GM21526 (cell line): ENCODE measurements around the gene PPM1N.

Experiments used
- ATAC-seq: cut with Tn5 transposase; IDR thresholded peaks from one replicate; pipeline ENCODE4 v1.9.1; 2021; ENCODE audit warnings: moderate library complexity; ENCODE audit not compliant: unreplicated experiment, low FRiP score

PPM1N gene

DNA sequence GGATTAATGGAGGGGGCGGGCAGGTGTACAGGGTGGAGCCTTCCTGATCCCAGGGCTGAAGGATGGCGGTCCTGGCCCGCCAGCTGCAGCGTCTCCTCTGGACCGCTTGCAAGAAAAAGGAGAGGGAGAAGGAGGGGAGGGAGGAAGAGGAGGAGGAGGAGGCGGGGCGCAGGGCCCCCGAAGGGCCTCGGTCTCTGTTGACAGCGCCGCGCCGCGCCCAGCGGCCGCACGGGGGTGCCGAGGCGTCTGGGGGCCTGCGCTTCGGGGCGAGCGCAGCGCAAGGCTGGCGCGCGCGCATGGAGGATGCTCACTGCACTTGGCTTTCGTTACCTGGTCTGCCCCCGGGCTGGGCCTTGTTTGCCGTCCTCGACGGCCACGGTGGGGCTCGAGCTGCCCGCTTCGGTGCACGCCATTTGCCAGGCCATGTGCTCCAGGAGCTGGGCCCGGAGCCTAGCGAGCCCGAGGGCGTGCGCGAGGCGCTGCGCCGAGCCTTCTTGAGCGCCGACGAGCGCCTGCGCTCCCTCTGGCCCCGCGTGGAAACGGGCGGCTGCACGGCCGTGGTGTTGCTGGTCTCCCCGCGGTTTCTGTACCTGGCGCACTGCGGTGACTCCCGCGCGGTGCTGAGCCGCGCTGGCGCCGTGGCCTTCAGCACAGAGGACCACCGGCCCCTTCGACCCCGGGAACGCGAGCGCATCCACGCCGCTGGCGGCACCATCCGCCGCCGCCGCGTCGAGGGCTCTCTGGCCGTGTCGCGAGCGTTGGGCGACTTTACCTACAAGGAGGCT is at the start of gene PPM1N:
Gene PPM1N, plus strand, starts transcription at position 33 of the 785 bp plus-strand sequence. Its CDS starts 30 bp downstream, at position 63.
- no peak for ATAC-seq

DNA sequence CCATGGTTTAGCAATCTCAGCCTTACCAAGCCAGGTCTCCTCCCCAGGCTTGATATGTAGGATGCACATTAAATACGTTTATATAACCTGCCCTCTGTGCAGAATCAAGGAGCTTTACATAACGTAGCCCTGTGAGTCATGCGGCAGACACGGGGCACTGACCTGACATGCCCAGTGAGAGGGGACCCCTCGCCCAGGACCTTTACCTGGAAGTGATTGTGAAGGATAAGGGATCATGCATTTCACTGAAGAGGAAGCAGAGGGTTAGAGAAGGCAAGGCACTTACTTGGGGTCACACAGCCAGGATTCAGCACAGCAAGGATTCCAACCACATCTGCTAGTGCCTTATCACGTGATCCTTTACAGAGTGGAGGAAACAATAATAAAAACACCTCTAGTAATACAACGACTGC is 49.4 kb upstream of the PPM1N start:
- no peak for ATAC-seq

DNA sequence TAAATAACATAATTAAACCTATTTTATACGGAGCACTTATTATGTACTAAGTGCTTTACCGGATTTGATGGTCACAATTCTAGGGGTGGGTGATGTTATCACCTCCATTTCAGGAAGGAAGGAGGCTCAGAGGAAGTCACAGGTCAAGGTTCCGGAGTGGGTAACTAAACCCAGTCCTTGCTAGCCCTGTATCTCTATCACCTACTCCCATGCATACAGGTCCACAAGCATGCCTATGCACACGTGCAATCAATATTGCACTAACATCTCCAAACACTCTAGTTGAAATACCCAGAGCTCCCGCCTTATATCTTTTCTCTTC is 48.3 kb upstream of the PPM1N start:
- no peak for ATAC-seq

DNA sequence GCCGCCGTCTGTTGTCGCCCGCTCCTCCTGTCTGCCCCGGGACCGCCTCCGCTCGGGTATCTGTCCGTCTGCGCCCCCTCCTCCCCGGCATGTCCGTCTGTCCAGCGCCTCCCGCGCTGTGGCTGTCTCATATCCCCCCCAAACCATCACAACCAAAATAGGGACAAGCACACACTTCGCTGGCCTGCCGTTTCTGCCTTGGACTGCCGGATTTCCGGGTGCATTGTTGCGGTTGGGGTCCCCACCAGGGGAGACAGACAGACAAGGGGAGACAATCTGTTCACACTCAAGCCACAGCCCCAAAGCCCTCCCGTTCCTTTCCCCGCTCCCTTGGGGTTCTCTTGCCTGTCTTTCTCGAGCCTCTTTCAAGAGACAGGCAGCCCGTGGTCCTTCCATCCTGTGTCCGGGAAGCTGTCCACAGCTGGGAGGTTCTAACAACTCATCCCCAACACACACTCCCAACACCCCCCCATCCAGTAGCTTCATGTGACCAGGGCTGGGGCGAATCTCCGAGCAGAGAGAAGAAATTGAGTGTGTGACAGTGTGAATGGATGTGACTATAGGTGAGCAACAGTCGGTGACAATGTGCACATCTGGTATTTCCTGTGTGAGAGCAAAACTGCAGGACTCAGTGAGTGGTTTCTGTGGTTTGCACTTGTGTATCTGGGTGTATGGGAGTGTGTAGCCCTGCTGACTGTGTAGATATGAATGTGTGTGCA is 47.0 kb upstream of the PPM1N start:
- peak; percentile 11 for ATAC-seq

GRCh38 chr19:45451850-45452387 is 46.3 kb upstream of the PPM1N start:
- ATAC-seq: no peak

- no peak for ATAC-seq
These were observed 42.3 kb upstream of the PPM1N start for GRCh38 chr19:45455707-45456499.

- no peak for ATAC-seq
These were observed 41.8 kb upstream of the PPM1N start for GRCh38 chr19:45456500-45456815.

GRCh38 chr19:45457776-45458175 is 40.5 kb upstream of the PPM1N start:
- no peak for ATAC-seq

DNA sequence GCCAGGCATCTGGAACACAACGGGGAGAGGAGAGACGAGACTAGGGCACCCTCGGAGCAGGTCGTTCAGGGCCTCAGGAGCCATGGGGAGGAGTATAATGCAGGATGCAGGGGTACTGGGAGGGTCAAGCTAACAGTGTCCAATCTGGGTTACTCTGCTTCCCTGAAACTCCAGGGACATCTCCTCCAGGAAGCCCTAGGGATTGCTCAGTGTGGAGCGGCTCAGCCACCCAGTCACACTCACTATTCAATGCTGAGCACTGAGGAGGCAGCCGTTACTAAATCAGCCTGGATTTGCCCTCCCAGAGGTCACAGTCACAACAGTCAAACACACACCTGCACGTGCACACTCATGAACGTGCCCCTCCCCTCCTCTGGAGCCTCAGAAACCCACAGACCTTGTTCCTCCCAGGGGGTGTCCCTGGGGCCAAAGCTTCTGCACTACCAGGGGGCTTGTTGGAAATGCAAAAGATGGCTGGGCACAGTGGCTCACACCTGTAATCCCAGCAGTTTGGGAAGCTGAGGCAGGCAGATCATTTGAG is 37.4 kb upstream of the PPM1N start:
- ATAC-seq: no peak

GRCh38 chr19:45462174-45462573 is 36.1 kb upstream of the PPM1N start:
- ATAC-seq: no peak

GRCh38 chr19:45463241-45463640 is 35.0 kb upstream of the PPM1N start:
- ATAC-seq: no peak

- no peak for ATAC-seq
These were observed 34.0 kb upstream of the PPM1N start for GRCh38 chr19:45464274-45464673.

DNA sequence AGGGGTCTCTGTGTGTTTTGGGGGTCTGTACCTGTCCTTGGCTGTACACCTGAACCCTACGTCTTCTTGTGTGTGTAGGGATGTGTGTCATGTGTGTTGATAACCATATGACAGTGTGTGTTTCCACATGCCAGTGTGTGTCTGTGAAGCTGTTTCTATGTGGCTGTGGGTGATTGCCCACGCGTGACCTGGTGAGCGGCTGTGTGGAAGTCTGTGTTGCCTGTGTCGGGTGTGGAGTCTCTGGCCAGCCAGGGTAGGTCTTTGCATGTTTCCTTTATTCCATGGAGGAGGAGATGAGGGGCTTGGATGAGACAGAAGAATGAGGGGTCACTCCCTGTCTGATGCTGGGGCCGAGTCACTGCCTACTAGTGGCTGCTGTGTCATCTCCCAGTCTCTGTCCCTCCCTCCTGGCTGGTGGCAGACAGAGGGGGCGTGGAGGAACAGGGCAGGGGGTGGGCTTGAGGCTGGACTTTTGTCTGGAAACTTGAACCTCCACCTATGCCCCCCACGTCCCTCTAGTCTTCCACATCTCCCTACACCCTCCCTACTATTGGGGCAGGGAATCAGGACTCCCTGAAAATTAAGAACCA is 33.3 kb upstream of the PPM1N start:
- ATAC-seq: no peak

- ATAC-seq: no peak
These were observed 31.2 kb upstream of the PPM1N start for GRCh38 chr19:45467115-45467455.

DNA sequence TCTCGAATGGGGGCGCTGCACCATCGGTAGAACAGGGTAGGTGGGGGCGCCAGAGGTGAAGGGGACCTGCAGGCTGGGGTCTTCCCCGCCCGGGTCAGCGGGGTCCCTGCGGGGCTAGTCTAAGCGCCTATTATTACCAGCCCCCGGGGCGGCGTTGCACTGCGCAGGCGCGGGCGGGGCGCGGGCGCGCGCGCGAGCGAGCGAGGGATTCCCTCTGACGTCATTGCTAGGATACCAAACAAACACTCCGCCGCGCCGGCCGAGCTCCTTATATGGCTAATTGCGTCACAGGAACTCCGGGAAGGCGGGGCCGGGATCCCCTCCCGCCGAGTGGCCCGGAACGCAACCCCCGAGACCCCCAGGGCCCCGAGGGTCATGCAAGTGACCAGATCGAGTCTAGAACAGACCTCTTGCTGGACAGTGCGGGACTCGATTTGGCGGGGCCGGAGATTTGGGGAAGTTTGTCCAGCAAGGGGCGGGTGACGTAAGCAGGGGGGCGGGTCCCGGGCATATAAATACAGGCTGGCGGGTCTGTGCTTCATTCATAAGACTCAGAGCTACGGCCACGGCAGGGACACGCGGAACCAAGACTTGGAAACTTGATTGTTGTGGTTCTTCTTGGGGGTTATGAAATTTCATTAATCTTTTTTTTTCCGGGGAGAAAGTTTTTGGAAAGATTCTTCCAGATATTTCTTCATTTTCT is 30.6 kb upstream of the PPM1N start, which contains the start of gene FOSB:
Gene FOSB, plus strand, starts transcription at position 541 of the 703 bp plus-strand sequence. CDS start 591 bp downstream, outside the sequence.
- ATAC-seq: peak; percentile 41

GRCh38 chr19:45468159-45468651 is 30.0 kb upstream of the PPM1N start:
- no peak for ATAC-seq

DNA sequence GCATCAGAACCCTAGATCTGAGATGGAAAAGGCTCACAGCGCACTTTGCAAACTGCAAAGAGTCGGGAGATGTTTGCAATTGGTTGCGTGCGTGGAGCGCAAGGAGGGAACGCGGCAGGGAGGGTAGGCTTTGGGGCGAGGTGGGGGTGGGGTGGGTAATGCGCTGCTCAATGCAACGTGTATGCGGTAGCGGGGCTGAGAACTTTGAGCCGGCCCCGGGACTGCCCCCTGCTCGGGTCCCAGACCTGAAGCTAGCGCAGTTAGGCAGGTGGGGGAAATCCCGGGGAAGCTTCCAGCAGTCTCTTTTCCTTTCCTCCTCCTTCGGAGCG is 29.5 kb upstream of the PPM1N start:
- peak; percentile 13 for ATAC-seq

GRCh38 chr19:45469132-45469944 is 28.9 kb upstream of the PPM1N start:
- peak; percentile 43 for ATAC-seq
